Uterus (tissue), 2 donors: ENCODE measurements around the gene POLR2E.

ENCODE experiments used
- POLR2A ChIP-seq, 2 donors: fragments of 450-650 bp; IDR thresholded peaks; one replicate each; pipeline ENCODE4 v1.6.1; 2016; ENCODE audit warnings: antibody characterized with exemption in 2 of 2, mild to moderate bottlenecking in 1 of 2, moderate library complexity in 1 of 2
- TF ChIP-seq, protein P1 (sequence below), 4 experiments: fragments of 200-600 bp in 2 of 4; fragments of 450-650 bp in 2 of 4; sonication (generic) in 2 of 4; IDR thresholded peaks; one replicate each; pipeline ENCODE4 v1.5.1; 2016 to 2019; ENCODE audit warnings: antibody characterized with exemption in 4 of 4, mild to moderate bottlenecking in 2 of 4, moderate library complexity in 1 of 4

DNA sequence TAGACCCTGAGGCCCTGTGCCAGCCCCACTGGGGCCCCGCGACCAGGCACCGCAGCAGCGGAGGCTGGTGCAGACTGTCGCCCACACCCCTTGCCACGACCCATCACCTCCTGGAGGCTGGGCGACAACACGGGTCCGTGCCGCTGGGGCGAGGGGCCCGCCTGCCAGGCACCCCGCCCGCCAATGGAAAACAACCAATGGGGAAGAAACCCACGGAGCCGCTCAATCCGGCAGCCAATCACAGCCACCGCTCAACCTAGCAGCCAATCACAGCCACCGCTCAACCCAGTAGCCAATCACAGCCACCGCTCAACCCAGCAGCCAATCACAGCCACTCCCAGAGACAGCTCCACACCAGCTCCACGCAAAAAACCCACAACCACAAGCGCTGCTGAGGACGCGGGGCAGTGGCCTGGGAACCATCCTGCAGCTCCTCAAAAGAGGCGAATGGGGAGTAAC, 38.3 kb upstream of the POLR2E start:
- TF ChIP-seq, protein P1, sequence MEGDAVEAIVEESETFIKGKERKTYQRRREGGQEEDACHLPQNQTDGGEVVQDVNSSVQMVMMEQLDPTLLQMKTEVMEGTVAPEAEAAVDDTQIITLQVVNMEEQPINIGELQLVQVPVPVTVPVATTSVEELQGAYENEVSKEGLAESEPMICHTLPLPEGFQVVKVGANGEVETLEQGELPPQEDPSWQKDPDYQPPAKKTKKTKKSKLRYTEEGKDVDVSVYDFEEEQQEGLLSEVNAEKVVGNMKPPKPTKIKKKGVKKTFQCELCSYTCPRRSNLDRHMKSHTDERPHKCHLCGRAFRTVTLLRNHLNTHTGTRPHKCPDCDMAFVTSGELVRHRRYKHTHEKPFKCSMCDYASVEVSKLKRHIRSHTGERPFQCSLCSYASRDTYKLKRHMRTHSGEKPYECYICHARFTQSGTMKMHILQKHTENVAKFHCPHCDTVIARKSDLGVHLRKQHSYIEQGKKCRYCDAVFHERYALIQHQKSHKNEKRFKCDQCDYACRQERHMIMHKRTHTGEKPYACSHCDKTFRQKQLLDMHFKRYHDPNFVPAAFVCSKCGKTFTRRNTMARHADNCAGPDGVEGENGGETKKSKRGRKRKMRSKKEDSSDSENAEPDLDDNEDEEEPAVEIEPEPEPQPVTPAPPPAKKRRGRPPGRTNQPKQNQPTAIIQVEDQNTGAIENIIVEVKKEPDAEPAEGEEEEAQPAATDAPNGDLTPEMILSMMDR (IDR thresholded peaks at IDR 0.05): no peak
- TF ChIP-seq POLR2A (IDR thresholded peaks at IDR 0.05): no peak
